Stimulated activated CD4-positive, alpha-beta T cell treated with anti-CD3 and anti-CD28 coated beads, TNF-alpha, amount 100 ng/mL, for 24 hours (primary cell): ENCODE results near the gene FYB2.

Source experiments
- DNase-seq, 3 experiments: peaks; one replicate each; pipeline ENCODE4 v3.0.0-alpha.2; 2020; ENCODE audit warnings: low read depth in 3 of 3

FYB2 gene, protein sequence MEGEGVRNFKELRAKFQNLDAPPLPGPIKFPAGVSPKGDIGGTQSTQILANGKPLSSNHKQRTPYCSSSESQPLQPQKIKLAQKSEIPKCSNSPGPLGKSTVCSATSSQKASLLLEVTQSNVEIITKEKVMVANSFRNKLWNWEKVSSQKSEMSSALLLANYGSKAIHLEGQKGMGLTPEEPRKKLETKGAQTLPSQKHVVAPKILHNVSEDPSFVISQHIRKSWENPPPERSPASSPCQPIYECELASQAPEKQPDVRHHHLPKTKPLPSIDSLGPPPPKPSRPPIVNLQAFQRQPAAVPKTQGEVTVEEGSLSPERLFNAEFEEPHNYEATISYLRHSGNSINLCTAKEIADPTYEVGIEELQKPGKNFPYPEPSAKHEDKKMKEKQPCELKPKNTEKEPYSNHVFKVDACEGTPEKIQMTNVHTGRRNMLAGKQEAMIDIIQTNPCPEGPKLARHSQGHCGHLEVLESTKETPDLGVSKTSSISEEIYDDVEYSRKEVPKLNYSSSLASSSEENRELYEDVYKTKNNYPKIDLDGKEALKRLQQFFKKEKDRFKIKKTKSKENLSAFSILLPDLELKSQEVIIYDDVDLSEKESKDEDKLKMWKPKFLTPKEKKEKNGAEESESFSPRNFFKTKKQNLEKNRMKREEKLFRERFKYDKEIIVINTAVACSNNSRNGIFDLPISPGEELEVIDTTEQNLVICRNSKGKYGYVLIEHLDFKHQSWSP

GRCh38 chr1:56819387-56819899 is at the start of gene FYB2:
Gene FYB2, minus strand, starts transcription at chr1:56819404. Its CDS starts 114 bp downstream, at chr1:56819290.
- DNase-seq, result no peak

DNA sequence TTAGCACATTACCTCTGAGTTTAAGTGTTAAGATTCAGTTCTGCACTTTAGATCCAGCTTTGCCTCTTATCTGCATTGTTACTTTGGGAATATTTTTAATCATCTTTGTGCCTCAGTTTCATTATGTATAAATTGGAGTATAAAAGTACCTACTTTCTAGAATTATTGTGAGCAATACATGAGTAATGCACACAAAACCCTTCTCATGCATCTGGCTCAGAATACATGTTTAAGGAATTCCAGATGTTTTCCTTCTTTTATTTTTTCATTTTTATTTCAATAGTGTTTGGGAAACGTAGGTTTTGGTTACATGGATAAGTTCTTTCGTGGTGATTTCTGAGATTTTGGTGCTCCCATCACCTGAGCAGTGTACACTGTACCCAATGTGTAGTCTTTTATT is 49.6 kb upstream of the FYB2 start:
- DNase-seq, result no peak

DNA sequence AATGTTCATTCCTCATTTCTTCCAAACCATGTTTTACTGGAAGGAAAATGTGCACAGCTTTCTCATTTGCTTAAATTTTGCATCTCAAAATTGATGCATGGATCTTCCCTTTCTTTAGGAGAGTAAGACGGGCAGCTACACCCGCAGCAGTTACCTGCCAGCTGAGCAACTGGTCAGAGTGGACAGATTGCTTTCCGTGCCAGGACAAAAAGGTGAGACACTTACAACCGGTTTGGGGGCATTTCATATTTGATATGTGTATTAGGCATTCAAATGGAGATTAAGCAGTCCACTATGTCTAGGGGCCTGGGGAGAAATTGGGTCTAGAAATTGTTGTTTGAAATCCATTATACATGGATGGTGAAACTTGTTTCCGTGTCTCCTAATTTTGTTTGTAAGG is 48.3 kb upstream of the FYB2 start:
- no peak for DNase-seq

DNA sequence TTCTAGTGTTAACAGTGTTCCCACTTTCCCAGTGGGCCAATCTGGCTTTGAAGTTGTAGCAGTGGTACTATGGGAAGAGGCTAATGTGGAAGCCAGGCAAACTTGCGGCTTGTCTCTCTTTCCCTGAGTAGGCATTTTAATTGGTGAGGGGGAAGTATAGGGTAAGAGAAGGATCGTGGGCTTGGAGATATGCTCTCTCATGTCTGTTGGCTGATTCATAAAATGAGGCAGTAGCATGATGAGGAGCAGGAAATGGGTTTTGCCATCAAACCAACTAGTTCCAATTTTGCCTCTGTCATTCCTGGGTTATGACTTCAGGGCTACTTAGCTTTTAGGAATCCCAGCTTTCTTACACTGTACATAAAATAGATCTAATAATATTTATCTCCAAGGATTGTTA is 47.5 kb upstream of the FYB2 start:
- no peak for DNase-seq

GRCh38 chr1:56864430-56864829 is 45.2 kb upstream of the FYB2 start:
- no peak for DNase-seq

DNA sequence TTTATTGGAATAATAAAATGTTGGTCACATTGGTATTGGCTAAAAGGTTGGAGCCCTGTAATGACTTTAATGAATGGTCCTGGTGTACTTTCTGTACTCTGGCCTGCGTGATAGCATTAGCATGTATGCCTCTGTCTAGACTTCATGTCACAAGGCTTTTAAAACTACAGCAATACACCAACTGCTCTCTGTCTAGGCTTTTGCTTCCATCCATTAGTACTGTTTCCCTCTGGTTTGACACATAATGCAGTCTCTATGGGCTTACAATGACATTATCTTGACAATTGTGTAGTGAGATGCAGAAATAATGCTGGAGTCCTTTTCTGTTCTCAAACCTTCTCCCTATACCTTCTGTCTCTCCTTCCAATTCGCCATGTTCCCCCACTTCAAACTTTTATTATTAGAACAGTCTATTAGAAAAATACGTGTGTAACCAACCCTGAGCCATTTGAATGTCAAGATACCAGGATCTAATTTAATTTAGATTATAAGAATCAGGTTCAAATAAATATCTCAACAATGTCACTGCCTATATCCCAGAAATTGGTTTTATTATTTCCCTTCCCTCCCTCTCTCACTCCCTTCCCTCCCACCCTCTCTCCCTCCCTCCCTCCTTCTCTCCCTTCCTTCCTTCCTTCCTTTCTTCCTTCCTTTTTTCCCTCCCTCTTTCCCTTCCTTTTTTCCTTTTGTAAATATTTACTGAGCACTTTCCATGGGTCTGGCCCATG is 44.2 kb upstream of the FYB2 start:
- no peak for DNase-seq

- DNase-seq, result no peak
Observed at GRCh38 chr1:56859287-56859686, 40.1 kb upstream of the FYB2 start.

- no peak for DNase-seq
Observed at GRCh38 chr1:56856186-56856585, 37.0 kb upstream of the FYB2 start.

GRCh38 chr1:56855190-56855589 is 36.0 kb upstream of the FYB2 start:
- DNase-seq, result no peak

- DNase-seq, result no peak
Observed at GRCh38 chr1:56854521-56855099, 35.4 kb upstream of the FYB2 start, which contains the start of gene C8A. Gene C8A, plus strand, starts transcription at chr1:56854797. Its CDS starts 105 bp downstream, at chr1:56854902.

GRCh38 chr1:56852476-56852875 is 33.3 kb upstream of the FYB2 start:
- DNase-seq, result no peak

- no peak for DNase-seq
Observed at GRCh38 chr1:56850922-56851321, 31.7 kb upstream of the FYB2 start.

GRCh38 chr1:56850411-56850810 is 31.2 kb upstream of the FYB2 start:
- no peak for DNase-seq

- no peak for DNase-seq
Observed at GRCh38 chr1:56849750-56850149, 30.5 kb upstream of the FYB2 start.

DNA sequence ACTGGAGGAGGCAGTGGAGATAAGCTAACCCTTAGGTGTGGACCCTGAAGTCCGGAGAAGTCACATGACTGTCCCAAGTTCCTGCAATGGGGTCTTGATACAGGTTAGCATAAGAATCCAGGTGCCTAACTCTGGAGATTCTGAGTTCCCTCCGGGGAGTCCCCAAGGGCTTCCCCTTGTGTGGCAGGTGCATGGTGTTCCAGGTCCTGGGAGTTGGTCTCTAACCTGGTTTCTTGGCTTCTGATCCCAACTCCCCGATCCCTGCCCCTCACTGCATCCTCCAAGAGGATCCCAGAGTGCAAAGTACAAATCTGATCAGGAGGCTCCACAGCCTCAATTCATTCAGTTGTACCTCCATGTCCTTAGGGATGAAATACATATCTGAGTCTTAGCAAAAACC is 26.1 kb upstream of the FYB2 start:
- DNase-seq, result no peak

GRCh38 chr1:56844545-56845136 is 25.4 kb upstream of the FYB2 start:
- no peak for DNase-seq

GRCh38 chr1:56843544-56843943 is 24.3 kb upstream of the FYB2 start:
- DNase-seq, result no peak

DNA sequence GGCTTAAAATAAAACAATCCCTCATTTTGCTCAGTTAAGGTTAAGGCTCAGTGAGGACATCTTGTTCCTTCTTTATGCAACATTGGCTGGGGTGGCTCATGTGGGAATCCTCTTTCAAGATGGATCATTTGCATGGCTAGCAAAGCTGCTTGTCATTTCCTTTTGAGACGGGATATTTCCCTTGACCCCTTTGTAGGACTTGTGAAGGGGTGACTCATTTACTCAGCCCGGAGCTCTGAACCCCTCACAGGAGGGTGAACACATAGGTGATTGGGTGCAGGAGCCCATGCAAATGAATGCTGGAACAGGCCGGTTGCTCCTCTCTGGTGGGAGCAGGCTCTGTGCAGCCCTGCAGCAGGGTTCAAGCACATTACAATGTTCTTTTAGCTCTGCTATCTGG is 19.6 kb upstream of the FYB2 start:
- no peak for DNase-seq

GRCh38 chr1:56837244-56837939 is 18.2 kb upstream of the FYB2 start:
- no peak for DNase-seq

DNA sequence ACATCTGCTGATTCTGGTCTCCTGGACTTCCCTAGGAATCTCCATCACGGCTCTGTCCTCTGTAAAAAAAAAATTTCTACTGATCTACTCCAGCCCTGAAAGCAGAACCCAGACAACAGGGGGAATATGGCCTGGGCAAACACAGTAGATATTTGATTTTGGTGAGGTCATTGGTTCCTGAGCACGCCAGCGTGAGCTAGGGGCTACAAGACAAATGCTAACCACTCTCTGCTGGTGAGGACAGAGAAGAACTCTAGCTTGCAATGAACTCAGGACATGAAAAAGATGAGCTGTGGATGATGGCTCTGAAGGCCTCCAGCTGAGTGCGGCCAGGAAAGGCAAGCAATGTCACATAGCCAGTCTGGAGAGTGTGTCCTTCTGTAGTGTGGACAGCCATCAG is 17.2 kb upstream of the FYB2 start:
- DNase-seq, result no peak

- DNase-seq, result no peak
Observed at GRCh38 chr1:56835657-56836056, 16.5 kb upstream of the FYB2 start.
